ENCODE measurements around the gene PALM2AKAP2.
"Not testable (repeated sequence)": the region's sequence is repeated elsewhere in the genome, so short reads cannot be mapped to it uniquely, and the experiment has no call there.

PALM2AKAP2 gene

DNA sequence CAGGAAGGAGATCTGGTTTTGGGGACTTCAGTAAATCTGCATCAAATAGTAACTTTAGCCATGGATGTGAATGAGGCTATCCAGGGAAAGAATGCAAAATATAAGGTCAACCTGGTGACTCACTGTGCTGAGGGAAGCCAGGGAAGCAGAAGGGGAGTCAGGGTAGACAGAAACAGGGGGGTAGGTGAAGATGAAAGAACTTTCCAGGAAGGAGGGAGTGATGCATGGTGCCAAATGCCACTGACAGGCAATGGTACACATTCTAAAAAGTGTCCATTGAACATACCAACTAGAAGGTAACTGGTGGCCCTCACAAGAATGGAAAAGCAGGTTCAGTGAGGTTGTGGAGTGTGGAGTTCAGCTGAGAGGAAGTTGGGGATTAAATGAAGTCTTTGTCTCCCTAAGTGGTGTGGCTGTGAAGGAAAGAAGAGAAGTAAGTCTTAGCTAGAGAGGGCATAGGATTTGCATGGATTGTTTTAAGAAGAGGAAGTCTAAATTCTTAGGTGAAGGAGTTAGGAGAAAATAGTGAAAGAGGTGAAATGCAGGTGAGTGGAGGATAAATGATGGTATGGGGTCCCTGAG is 35.5 kb downstream of the PALM2AKAP2 start:
- H3K9me3 ChIP-seq (ENCODE audit: control insufficient read depth in 2 of 2, low read length in 2 of 2) = no peaks in the 10 kb centered on the region
- no peaks in the 10 kb centered on the region for H3K4me1 ChIP-seq (ENCODE audit: control insufficient read depth in 2 of 2, insufficient read depth in 2 of 2, low read length in 2 of 2)
- peaks cover 0 to 2% of the 10 kb centered on the region in 2 donors for H3K27me3 ChIP-seq (ENCODE audit: control insufficient read depth in 2 of 2, insufficient read depth in 2 of 2, low read length in 2 of 2)
- no peaks in the 10 kb centered on the region for H3K36me3 ChIP-seq (ENCODE audit: control insufficient read depth in 2 of 2, insufficient read depth in 2 of 2, low read length in 2 of 2)
- H3K4me3 ChIP-seq (ENCODE audit: low read length in 2 of 2) = no peak overlapping the region
- no peak overlapping the region for H3K27ac ChIP-seq (ENCODE audit: low read depth in 2 of 2, low read length in 2 of 2)
- H3K9ac ChIP-seq (ENCODE audit: low read depth in 1 of 2, low read length in 2 of 2) = no peak overlapping the region

GRCh38 chr9:109816490-109816889 is 36.5 kb downstream of the PALM2AKAP2 start:
- no peak overlapping the region for H3K4me3 ChIP-seq (ENCODE audit: low read length in 2 of 2)
- H3K9ac ChIP-seq (ENCODE audit: low read depth in 1 of 2, low read length in 2 of 2) = no peak overlapping the region
- H3K27me3 ChIP-seq (ENCODE audit: control insufficient read depth in 2 of 2, insufficient read depth in 2 of 2, low read length in 2 of 2) = no peaks in the 10 kb centered on the region
- peak overlapping the region in 1 of 2 donors; percentile 0 for H3K27ac ChIP-seq (ENCODE audit: low read depth in 2 of 2, low read length in 2 of 2)
- no peaks in the 10 kb centered on the region for H3K4me1 ChIP-seq (ENCODE audit: control insufficient read depth in 2 of 2, insufficient read depth in 2 of 2, low read length in 2 of 2)
- no peaks in the 10 kb centered on the region for H3K9me3 ChIP-seq (ENCODE audit: control insufficient read depth in 2 of 2, low read length in 2 of 2)
- no peaks in the 10 kb centered on the region for H3K36me3 ChIP-seq (ENCODE audit: control insufficient read depth in 2 of 2, insufficient read depth in 2 of 2, low read length in 2 of 2)

DNA sequence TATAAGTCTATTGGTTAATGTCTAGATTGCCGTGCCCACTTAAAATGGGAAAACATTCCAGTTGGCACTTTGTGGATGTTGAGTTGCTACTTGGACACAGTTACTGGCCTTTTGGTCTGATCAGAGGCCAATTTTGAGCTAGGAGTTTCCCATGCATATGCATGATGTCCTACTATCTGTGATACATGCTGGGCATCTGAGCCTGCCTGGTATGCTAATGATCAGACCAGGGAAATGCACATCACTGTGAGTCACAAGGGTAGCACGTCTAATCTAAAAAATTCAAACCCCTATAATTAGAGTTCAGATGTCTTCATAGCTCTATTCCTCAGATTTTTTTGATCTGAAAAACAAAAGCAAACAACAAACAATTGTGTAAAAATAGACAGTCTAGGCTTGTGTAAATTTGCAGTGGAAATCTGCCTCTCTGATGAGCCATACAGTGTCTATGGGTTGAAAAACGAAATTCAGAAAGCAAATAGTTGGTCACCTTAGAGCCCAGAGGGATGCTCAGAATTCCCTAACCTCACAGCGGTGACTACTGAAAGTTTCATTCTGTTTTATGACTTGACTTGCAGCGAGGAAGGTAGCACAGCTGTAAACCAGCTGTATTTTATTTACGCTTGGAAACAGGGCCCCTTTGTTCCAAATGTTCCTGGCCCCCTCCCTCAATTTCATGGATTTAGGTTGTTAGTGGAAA is 37.3 kb downstream of the PALM2AKAP2 start:
- H3K9ac ChIP-seq (ENCODE audit: low read depth in 1 of 2, low read length in 2 of 2) = no peak overlapping the region
- H3K4me1 ChIP-seq (ENCODE audit: control insufficient read depth in 2 of 2, insufficient read depth in 2 of 2, low read length in 2 of 2) = no peaks in the 10 kb centered on the region

GRCh38 chr9:109817846-109818472 is 38.0 kb downstream of the PALM2AKAP2 start:
- no peak overlapping the region for H3K9ac ChIP-seq (ENCODE audit: low read depth in 1 of 2, low read length in 2 of 2)
- H3K4me3 ChIP-seq (ENCODE audit: low read length in 2 of 2) = no peak overlapping the region
- H3K27ac ChIP-seq (ENCODE audit: low read depth in 2 of 2, low read length in 2 of 2) = no peak overlapping the region

More for the DNA sequence above, 37.3 kb downstream of the PALM2AKAP2 start:
- H3K27me3 ChIP-seq (ENCODE audit: control insufficient read depth in 2 of 2, insufficient read depth in 2 of 2, low read length in 2 of 2) = no peaks in the 10 kb centered on the region
- H3K9me3 ChIP-seq (ENCODE audit: control insufficient read depth in 2 of 2, low read length in 2 of 2) = no peaks in the 10 kb centered on the region
- H3K36me3 ChIP-seq (ENCODE audit: control insufficient read depth in 2 of 2, insufficient read depth in 2 of 2, low read length in 2 of 2) = no peaks in the 10 kb centered on the region
- no peak overlapping the region for H3K4me3 ChIP-seq (ENCODE audit: low read length in 2 of 2)
- H3K27ac ChIP-seq (ENCODE audit: low read depth in 2 of 2, low read length in 2 of 2) = no peak overlapping the region

GRCh38 chr9:109821711-109822110 is 41.7 kb downstream of the PALM2AKAP2 start:
- Histone ChIP-seq H3K4me1 (ENCODE audit: control insufficient read depth in 2 of 2, insufficient read depth in 2 of 2, low read length in 2 of 2) (no peaks in the 10 kb centered on the region), H3K27me3 (ENCODE audit: control insufficient read depth in 2 of 2, insufficient read depth in 2 of 2, low read length in 2 of 2) (no peaks in the 10 kb centered on the region), H3K27ac (ENCODE audit: low read depth in 2 of 2, low read length in 2 of 2) (no peak overlapping the region), H3K9me3 (ENCODE audit: control insufficient read depth in 2 of 2, low read length in 2 of 2) (no peaks in the 10 kb centered on the region), H3K9ac (ENCODE audit: low read depth in 1 of 2, low read length in 2 of 2) (no peak overlapping the region), H3K4me3 (ENCODE audit: low read length in 2 of 2) (no peak overlapping the region), H3K36me3 (ENCODE audit: control insufficient read depth in 2 of 2, insufficient read depth in 2 of 2, low read length in 2 of 2) (no peaks in the 10 kb centered on the region)

More at GRCh38 chr9:109817846-109818472, 38.0 kb downstream of the PALM2AKAP2 start:
- Histone ChIP-seq H3K4me1 (ENCODE audit: control insufficient read depth in 2 of 2, insufficient read depth in 2 of 2, low read length in 2 of 2) (no peaks in the 10 kb centered on the region), H3K9me3 (ENCODE audit: control insufficient read depth in 2 of 2, low read length in 2 of 2) (no peaks in the 10 kb centered on the region), H3K27me3 (ENCODE audit: control insufficient read depth in 2 of 2, insufficient read depth in 2 of 2, low read length in 2 of 2) (no peaks in the 10 kb centered on the region), H3K36me3 (ENCODE audit: control insufficient read depth in 2 of 2, insufficient read depth in 2 of 2, low read length in 2 of 2) (no peaks in the 10 kb centered on the region)

DNA sequence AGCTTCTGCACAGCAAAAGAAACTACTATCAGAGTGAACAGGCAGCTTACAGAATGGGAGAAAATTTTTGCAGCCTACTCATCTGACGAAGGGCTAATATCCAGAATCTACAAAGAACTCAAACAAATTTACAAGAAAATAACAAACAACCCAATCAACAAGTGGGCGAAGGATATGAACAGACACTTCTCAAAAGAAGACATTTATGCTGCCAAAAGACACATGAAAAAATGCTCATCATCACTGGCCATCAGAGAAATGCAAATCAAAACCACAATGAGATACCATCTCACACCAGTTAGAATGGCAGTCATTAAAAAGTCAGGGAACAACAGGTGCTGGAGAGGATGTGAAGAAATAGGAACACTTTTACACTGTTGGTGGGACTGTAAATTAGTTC is 45.4 kb downstream of the PALM2AKAP2 start:
- not testable (repeated sequence) for H3K9me3 ChIP-seq (ENCODE audit: control insufficient read depth in 2 of 2, low read length in 2 of 2); H3K27ac ChIP-seq (ENCODE audit: low read depth in 2 of 2, low read length in 2 of 2); H3K36me3 ChIP-seq (ENCODE audit: control insufficient read depth in 2 of 2, insufficient read depth in 2 of 2, low read length in 2 of 2); H3K4me1 ChIP-seq (ENCODE audit: control insufficient read depth in 2 of 2, insufficient read depth in 2 of 2, low read length in 2 of 2); H3K27me3 ChIP-seq (ENCODE audit: control insufficient read depth in 2 of 2, insufficient read depth in 2 of 2, low read length in 2 of 2); H3K9ac ChIP-seq (ENCODE audit: low read depth in 1 of 2, low read length in 2 of 2); H3K4me3 ChIP-seq (ENCODE audit: low read length in 2 of 2)

DNA sequence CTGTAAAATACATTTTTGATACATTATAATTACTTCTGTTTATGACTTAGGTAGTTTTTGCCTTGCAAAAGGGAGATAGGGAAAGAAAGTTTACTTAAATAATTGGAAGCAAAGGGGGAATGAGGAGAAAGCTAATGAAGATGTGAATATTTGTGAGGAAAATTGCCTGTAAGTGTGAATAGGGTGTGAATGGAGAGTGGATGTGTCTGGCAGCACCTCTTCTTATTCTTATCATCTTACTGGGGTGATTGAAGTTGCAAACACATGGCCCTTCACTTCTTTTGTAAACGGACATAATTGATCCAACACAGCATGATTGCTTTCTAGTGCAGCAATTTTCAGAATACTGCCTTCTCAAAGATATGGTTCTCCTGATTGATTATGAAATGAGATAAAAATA is 46.6 kb downstream of the PALM2AKAP2 start:
- Histone ChIP-seq H3K9me3 (ENCODE audit: control insufficient read depth in 2 of 2, low read length in 2 of 2) (no peaks in the 10 kb centered on the region), H3K4me3 (ENCODE audit: low read length in 2 of 2) (no peak overlapping the region), H3K9ac (ENCODE audit: low read depth in 1 of 2, low read length in 2 of 2) (no peak overlapping the region), H3K36me3 (ENCODE audit: control insufficient read depth in 2 of 2, insufficient read depth in 2 of 2, low read length in 2 of 2) (no peaks in the 10 kb centered on the region), H3K27me3 (ENCODE audit: control insufficient read depth in 2 of 2, insufficient read depth in 2 of 2, low read length in 2 of 2) (no peaks in the 10 kb centered on the region), H3K4me1 (ENCODE audit: control insufficient read depth in 2 of 2, insufficient read depth in 2 of 2, low read length in 2 of 2) (no peaks in the 10 kb centered on the region), H3K27ac (ENCODE audit: low read depth in 2 of 2, low read length in 2 of 2) (no peak overlapping the region)

GRCh38 chr9:109828254-109828653 is 48.3 kb downstream of the PALM2AKAP2 start:
- Histone ChIP-seq H3K9ac (ENCODE audit: low read depth in 1 of 2, low read length in 2 of 2) (no peak overlapping the region), H3K9me3 (ENCODE audit: control insufficient read depth in 2 of 2, low read length in 2 of 2) (no peaks in the 10 kb centered on the region), H3K4me3 (ENCODE audit: low read length in 2 of 2) (no peak overlapping the region), H3K4me1 (ENCODE audit: control insufficient read depth in 2 of 2, insufficient read depth in 2 of 2, low read length in 2 of 2) (no peaks in the 10 kb centered on the region), H3K27me3 (ENCODE audit: control insufficient read depth in 2 of 2, insufficient read depth in 2 of 2, low read length in 2 of 2) (no peaks in the 10 kb centered on the region), H3K36me3 (ENCODE audit: control insufficient read depth in 2 of 2, insufficient read depth in 2 of 2, low read length in 2 of 2) (no peaks in the 10 kb centered on the region), H3K27ac (ENCODE audit: low read depth in 2 of 2, low read length in 2 of 2) (no peak overlapping the region)
